PC-9 (cell line): Measurements from ENCODE around the gene TNIK. TPM values are rescaled to one million over a fixed set of nuclear protein-coding genes. Genes with fewer than 3 reads are reported as not detected.

Source experiments
- BruUV-seq: library from RNA; stranded (reverse); fragments of 400-500 nt; replicated peaks from 2 replicates; lab custom pipeline; 2021; lab: Mats Ljungman, UMichigan
- CTCF ChIA-PET: fragments of 300-600 bp; sonication (Branson Sonifier 250); formaldehyde crosslinking; loops from one replicate; lab custom pipeline; 2022; ENCODE audit warnings: antibody characterized with exemption; lab: Charles Lee
- POLR2A ChIA-PET: fragments of 300-600 bp; sonication (Branson Sonifier 250); formaldehyde crosslinking; loops from one replicate; lab custom pipeline; 2022; ENCODE audit warnings: antibody characterized with exemption; ENCODE audit not compliant: unreplicated experiment; lab: Charles Lee
- DNase-seq, 2 experiments: peaks; one replicate each; pipeline versions ENCODE4 v3.0.0 to v3.0.0-alpha.2; 2015 to 2022; ENCODE audit warnings: mixed read lengths in 1 of 2
- H2AFZ ChIP-seq: fragments of 200-600 bp; sonication (generic); 2 replicates; pipeline ENCODE4 v1.8.1; 2017; ENCODE audit warnings: antibody characterized with exemption
- H3F3A ChIP-seq: fragments of 200-600 bp; sonication (generic); 2 replicates; pipeline ENCODE4 v1.8.1; 2017; ENCODE audit warnings: antibody characterized with exemption, mild to moderate bottlenecking, low read depth; ENCODE audit not compliant: insufficient read depth
- H3K27ac ChIP-seq: fragments of 200-600 bp; sonication (generic); 2 replicates; pipeline ENCODE4 v1.6.1; 2016; ENCODE audit warnings: mixed run types
- H3K27me3 ChIP-seq: fragments of 200-600 bp; sonication (generic); 2 replicates; pipeline ENCODE4 v1.6.1; 2016; ENCODE audit warnings: low read depth, mixed run types; ENCODE audit not compliant: insufficient read depth
- H3K36me3 ChIP-seq: fragments of 200-600 bp; sonication (generic); 2 replicates; pipeline ENCODE4 v1.6.1; 2016; ENCODE audit warnings: low read depth, mixed run types
- H3K4me1 ChIP-seq: fragments of 200-600 bp; sonication (generic); replicated peaks from 2 replicates; pipeline ENCODE4 v1.6.1; 2016; ENCODE audit warnings: mixed run types; ENCODE audit not compliant: insufficient read depth
- H3K4me2 ChIP-seq: fragments of 200-600 bp; sonication (generic); 2 replicates; pipeline ENCODE4 v1.6.1; 2017; ENCODE audit warnings: mixed run types
- H3K4me3 ChIP-seq: fragments of 200-600 bp; sonication (generic); 2 replicates; pipeline ENCODE4 v1.6.1; 2016; ENCODE audit warnings: mixed run types
- H3K79me2 ChIP-seq: fragments of 200-600 bp; sonication (generic); 2 replicates; pipeline ENCODE4 v1.6.1; 2017; ENCODE audit warnings: low read depth, mixed run types
- H3K9me2 ChIP-seq: fragments of 200-600 bp; sonication (generic); 2 replicates; pipeline ENCODE4 v1.8.1; 2017; ENCODE audit warnings: mild to moderate bottlenecking; ENCODE audit not compliant: insufficient read depth
- H3K9me3 ChIP-seq: fragments of 200-600 bp; sonication (generic); 2 replicates; pipeline ENCODE4 v1.8.1; 2016; ENCODE audit warnings: low read depth; ENCODE audit not compliant: insufficient read depth
- H4K20me1 ChIP-seq: fragments of 200-600 bp; sonication (generic); 2 replicates; pipeline ENCODE4 v1.8.1; 2017; ENCODE audit not compliant: insufficient read depth
- EZH2 ChIP-seq: fragments of 200-600 bp; sonication (generic); IDR thresholded peaks from 2 replicates; pipeline ENCODE4 v1.8.0; 2017; ENCODE audit warnings: antibody characterized with exemption, low read depth
- intact Hi-C: fragments of 100-400 bp; cut with micrococcal nuclease; formaldehyde crosslinking; loops from one replicate; pipeline ENCODE4 v1.10.0; 2022; ENCODE audit not compliant: unreplicated experiment
- total RNA-seq: library from RNA; stranded (reverse); gene quantifications from 2 replicates; pipeline ENCODE4 v1.2.3, GENCODE V29; 2021
- TF ChIP-seq, protein P1 (sequence below): fragments of 200-600 bp; sonication (generic); conservative IDR thresholded peaks from 2 replicates; pipeline ENCODE4 v1.6.1; 2017; ENCODE audit warnings: mixed run types, antibody characterized with exemption, mild to moderate bottlenecking, moderate library complexity

TNIK gene
- total RNA-seq, 1 experiment from 2014 or later = 30.7 TPM

DNA sequence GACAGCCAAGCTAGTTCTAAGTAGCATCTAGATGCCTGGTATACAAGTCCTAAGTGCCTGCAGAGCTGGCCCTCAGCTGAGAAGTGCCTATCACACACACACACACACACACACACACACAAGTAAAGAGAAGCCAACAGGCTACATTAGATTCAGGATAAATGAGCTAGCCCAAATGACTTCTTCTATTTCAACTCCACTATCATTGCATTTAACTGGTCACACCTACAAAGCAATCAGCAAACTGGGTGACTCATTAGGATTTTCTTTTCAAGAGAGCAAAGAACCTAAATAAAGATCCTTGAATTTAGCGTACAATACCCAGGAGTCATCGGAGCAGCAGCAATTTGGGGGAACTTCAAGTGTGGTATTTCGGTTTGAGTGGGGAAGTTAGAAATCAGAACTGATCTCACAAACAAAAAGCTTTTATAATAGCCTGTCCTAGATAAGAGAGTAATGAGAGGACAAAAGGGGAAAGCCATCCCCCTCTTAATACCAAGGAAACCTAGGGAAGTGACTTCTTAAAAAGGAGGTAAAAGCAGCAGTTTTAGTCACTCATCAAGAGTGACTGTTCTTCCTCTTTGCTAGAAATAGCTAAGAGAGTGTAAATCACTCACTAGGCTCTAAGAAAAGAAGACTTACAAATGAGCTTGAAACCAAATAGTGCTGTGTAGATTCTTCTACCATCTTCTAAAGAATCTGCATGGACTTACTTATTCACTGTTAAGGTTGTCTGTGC is 112.7 kb downstream of the TNIK start:
- peaks cover 51% of the 10 kb centered on the region for H3K4me1 ChIP-seq
- BruUV-seq = no TSS peak
- intact Hi-C loops = loop anchor here (2.0 kb wide), 1 partner anchor 19 kb away; no protein-coding TSS in a partner anchor
- H3K27me3 ChIP-seq = no peaks in the 10 kb centered on the region
- no peaks in the 10 kb centered on the region for H4K20me1 ChIP-seq
- DNase-seq = peak in 1 of 2 experiments; percentile 78
- no peak overlapping the region for H3K4me3 ChIP-seq
- peaks cover 44% of the 10 kb centered on the region for H3F3A ChIP-seq
- peak overlapping the region; percentile 36 for H3K4me2 ChIP-seq
- peaks cover 5% of the 10 kb centered on the region; the same call in 1 of the 2 replicates for H3K9me3 ChIP-seq
- peaks cover 7% of the 10 kb centered on the region; the same call in 1 of the 2 replicates for H3K36me3 ChIP-seq
- no peak overlapping the region for H2AFZ ChIP-seq
- peak overlapping the region; percentile 51 for H3K27ac ChIP-seq
- ChIA-PET CTCF (no interaction called here), POLR2A (interaction anchor here (0.6 kb wide), 1 partner anchor 55 kb away, joined by 3 read pairs; no protein-coding TSS in a partner anchor)
- TF ChIP-seq, protein P1, sequence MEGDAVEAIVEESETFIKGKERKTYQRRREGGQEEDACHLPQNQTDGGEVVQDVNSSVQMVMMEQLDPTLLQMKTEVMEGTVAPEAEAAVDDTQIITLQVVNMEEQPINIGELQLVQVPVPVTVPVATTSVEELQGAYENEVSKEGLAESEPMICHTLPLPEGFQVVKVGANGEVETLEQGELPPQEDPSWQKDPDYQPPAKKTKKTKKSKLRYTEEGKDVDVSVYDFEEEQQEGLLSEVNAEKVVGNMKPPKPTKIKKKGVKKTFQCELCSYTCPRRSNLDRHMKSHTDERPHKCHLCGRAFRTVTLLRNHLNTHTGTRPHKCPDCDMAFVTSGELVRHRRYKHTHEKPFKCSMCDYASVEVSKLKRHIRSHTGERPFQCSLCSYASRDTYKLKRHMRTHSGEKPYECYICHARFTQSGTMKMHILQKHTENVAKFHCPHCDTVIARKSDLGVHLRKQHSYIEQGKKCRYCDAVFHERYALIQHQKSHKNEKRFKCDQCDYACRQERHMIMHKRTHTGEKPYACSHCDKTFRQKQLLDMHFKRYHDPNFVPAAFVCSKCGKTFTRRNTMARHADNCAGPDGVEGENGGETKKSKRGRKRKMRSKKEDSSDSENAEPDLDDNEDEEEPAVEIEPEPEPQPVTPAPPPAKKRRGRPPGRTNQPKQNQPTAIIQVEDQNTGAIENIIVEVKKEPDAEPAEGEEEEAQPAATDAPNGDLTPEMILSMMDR = no peak
- no peak for TF ChIP-seq EZH2
- no peaks in the 10 kb centered on the region for H3K9me2 ChIP-seq
- peaks cover 54% of the 10 kb centered on the region for H3K79me2 ChIP-seq

DNA sequence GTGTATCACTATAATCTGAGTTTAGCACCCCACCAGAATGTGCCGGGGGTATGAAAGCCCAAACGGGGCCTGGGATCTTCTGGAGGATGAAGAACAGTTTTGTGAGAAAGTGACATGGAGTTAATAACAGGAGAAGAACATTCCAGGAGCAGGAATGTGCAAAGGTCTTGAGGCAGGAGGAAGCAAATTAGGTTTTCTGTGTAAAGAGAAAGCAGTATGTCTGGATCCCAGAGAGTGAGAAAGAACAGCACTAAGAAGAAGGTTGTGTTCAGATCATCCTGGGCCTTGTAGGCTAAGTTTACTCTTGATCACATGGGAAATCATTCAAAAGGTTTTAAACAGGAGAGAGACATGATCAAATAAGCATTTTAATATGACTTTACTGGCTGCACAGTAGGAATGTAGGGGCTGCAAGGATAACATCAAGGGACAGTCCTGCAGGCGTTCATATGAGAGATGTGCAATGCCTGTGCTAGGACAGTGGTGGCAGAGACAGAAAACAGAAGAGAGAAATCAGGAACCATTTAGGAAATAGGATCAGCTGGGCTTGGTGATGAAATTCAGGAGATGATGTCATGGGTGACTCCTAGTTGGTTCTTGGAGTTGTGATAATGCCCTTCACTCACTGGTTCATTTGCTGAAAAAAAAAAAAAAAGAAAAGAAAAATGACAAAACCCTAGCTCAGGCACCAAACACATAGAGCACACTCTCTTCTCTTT is 113.5 kb downstream of the TNIK start:
- Histone ChIP-seq H3K36me3 (peaks cover 7% of the 10 kb centered on the region; the same call in 1 of the 2 replicates), H2AFZ (no peak overlapping the region), H3K27ac (peak overlapping the region; percentile 51), H4K20me1 (no peaks in the 10 kb centered on the region), H3K9me2 (no peaks in the 10 kb centered on the region), H3K79me2 (peaks cover 56% of the 10 kb centered on the region), H3K4me1 (peaks cover 44% of the 10 kb centered on the region), H3K9me3 (peaks cover 5% of the 10 kb centered on the region; the same call in 1 of the 2 replicates), H3K4me3 (no peak overlapping the region), H3K27me3 (no peaks in the 10 kb centered on the region), H3K4me2 (peak overlapping the region; percentile 36), H3F3A (peaks cover 37% of the 10 kb centered on the region)
- CTCF ChIA-PET = no interaction called here
- no TSS peak for BruUV-seq
- POLR2A ChIA-PET = no interaction called here
- intact Hi-C loops = loop anchor here (2.0 kb wide), 1 partner anchor 18 kb away; no protein-coding TSS in a partner anchor
- DNase-seq = no peak
- TF ChIP-seq, protein P1 = no peak
- no peak for TF ChIP-seq EZH2

DNA sequence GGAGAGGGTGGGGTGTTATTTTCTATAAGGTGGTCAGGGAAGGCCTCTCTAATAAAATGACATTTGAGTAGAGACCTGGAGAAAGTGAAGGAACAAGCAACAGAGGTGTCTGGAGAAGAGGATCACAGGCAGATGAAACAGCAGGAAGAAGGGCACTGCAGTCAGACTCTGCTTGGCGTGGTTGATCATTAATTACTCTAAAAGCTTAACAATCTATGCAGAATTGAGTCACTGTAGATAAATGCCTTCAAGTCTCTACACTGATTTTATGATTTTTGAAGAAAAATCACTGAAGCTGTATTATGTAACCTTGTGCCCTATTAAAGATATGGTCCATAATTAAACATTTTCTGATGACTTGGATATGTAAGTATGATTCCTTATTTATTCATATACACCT is 114.2 kb downstream of the TNIK start:
- peaks cover 7% of the 10 kb centered on the region; the same call in 1 of the 2 replicates for H3K36me3 ChIP-seq
- no peak overlapping the region for H3K27ac ChIP-seq
- ChIA-PET CTCF (no interaction called here), POLR2A (no interaction called here)
- BruUV-seq = no TSS peak
- intact Hi-C loops = loop anchor here (2.0 kb wide), 1 partner anchor 17 kb away; no protein-coding TSS in a partner anchor
- H3K79me2 ChIP-seq = peaks cover 59% of the 10 kb centered on the region
- no peak overlapping the region for H3K4me3 ChIP-seq
- no peak overlapping the region for H3K4me2 ChIP-seq
- TF ChIP-seq, protein P1 = no peak
- TF ChIP-seq EZH2 = no peak
- H3K4me1 ChIP-seq = peaks cover 38% of the 10 kb centered on the region
- H3K9me2 ChIP-seq = no peaks in the 10 kb centered on the region
- H2AFZ ChIP-seq = no peak overlapping the region
- no peaks in the 10 kb centered on the region for H4K20me1 ChIP-seq
- DNase-seq = no peak
- H3K9me3 ChIP-seq = peaks cover 5% of the 10 kb centered on the region; the same call in 1 of the 2 replicates
- no peaks in the 10 kb centered on the region for H3K27me3 ChIP-seq
- H3F3A ChIP-seq = peaks cover 31% of the 10 kb centered on the region
